Activated CD8-positive, alpha-beta T cell treated with anti-CD3 and anti-CD28 coated beads, Interleukin-2, amount 10 ng/mL, durations not matched to agents 7 days and 5 days (primary cell): ENCODE data around the gene LMOD2. TPM values are rescaled to one million over a fixed set of nuclear protein-coding genes. Genes with fewer than 3 reads are reported as not detected.
A peak's percentile ranks its signal among the peaks of the same experiment; 100 is the strongest.

ENCODE experiments used
- ATAC-seq: fragments of 150-1000 bp; cut with Tn5 transposase; one replicate; pipeline ENCODE4 v1.10.0; 2021; ENCODE audit warnings: moderate library complexity
- CTCF ChIA-PET: fragments of 350-600 bp; sonication (Branson Sonifier 250); formaldehyde crosslinking; loops from one replicate; lab custom pipeline; 2021; ENCODE audit warnings: antibody characterized with exemption; lab: Charles Lee
- POLR2A ChIA-PET: fragments of 350-600 bp; sonication (Branson Sonifier 250); formaldehyde crosslinking; loops from one replicate; lab custom pipeline; 2021; ENCODE audit warnings: antibody characterized with exemption; lab: Charles Lee
- DNase-seq: peaks from one replicate; pipeline ENCODE4 v3.0.0-alpha.2; 2020
- H3K27ac Mint-ChIP-seq: one replicate; pipeline ENCODE4 v1.8.0; 2021; ENCODE audit warnings: mild to moderate bottlenecking, mixed read lengths
- H3K27me3 Mint-ChIP-seq: one replicate; pipeline ENCODE4 v1.8.0; 2021; ENCODE audit warnings: low read depth, mixed read lengths
- H3K36me3 Mint-ChIP-seq: one replicate; pipeline ENCODE4 v1.8.0; 2021; ENCODE audit warnings: low read depth, mixed read lengths
- H3K4me1 Mint-ChIP-seq: one replicate; pipeline ENCODE4 v1.8.0; 2021; ENCODE audit warnings: low read depth, mixed read lengths
- H3K4me3 Mint-ChIP-seq: one replicate; pipeline ENCODE4 v1.8.0; 2021; ENCODE audit warnings: mild to moderate bottlenecking, mixed read lengths
- H3K9me3 Mint-ChIP-seq: one replicate; pipeline ENCODE4 v1.8.0; 2022; ENCODE audit warnings: mixed read lengths; ENCODE audit not compliant: insufficient read depth
- total RNA-seq, 2 experiments: library from RNA; stranded (reverse); gene quantifications; one replicate each; pipeline ENCODE4 v1.2.3, GENCODE V29; 2021

Gene LMOD2
- total RNA-seq, 2 experiments from 2014 or later: not detected

GRCh38 chr7:123692471-123692877 lies 36.8 kb downstream of the LMOD2 start:
- Mint-ChIP-seq H3K9me3 (no peaks in the 10 kb centered on the region), H3K4me3 (no peak overlapping the region), H3K36me3 (peaks cover 19% of the 10 kb centered on the region), H3K4me1 (no peaks in the 10 kb centered on the region), H3K27me3 (no peaks in the 10 kb centered on the region), H3K27ac (no peak overlapping the region)
- POLR2A ChIA-PET: no interaction called here
- DNase-seq: no peak
- ATAC-seq: no peak
- CTCF ChIA-PET: interaction anchor here (1.0 to 3.7 kb wide), 3 partner anchors 9 to 24 kb away, joined by 3 to 13 read pairs (median 6); no protein-coding TSS in a partner anchor

DNA sequence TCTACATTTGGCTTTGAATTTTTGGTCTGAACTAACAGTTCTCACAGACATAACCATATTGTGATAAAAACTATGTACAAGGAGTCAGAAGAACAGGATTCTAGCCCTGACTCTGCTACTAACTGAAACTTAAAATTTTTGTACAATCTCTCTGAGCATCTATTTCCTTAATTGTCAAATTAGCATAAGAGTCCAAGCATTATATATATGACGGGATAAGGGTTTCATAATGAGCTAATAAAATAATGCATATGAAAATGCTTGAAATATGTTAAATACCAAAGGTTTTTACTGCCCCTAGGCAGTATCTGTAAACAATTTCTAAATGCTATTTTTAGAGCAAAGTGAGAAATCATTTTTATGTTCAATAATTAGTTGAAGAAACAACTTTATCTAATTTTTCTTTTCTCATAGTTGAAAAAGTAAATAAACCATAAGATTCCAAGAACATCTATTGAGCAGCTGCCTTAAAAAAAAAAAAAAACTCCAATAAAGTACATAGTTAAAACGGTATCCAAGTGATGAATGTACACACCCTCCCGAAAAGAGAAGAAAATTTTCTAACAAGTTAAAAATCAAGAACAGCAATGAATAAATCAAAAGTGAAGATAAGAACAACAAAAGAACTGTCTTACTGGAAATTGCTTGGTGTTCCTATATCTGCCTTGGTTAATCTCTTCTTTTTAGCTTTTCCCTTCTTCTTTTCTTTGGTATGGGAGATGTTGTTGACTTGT lies 40.4 kb downstream of the LMOD2 start:
- Mint-ChIP-seq H3K27me3 (no peaks in the 10 kb centered on the region), H3K27ac (no peak overlapping the region), H3K36me3 (peaks cover 26% of the 10 kb centered on the region), H3K9me3 (no peaks in the 10 kb centered on the region), H3K4me3 (no peak overlapping the region), H3K4me1 (no peaks in the 10 kb centered on the region)
- CTCF ChIA-PET: no interaction called here
- DNase-seq (no peak), ATAC-seq (no peak)
- POLR2A ChIA-PET: no interaction called here

DNA sequence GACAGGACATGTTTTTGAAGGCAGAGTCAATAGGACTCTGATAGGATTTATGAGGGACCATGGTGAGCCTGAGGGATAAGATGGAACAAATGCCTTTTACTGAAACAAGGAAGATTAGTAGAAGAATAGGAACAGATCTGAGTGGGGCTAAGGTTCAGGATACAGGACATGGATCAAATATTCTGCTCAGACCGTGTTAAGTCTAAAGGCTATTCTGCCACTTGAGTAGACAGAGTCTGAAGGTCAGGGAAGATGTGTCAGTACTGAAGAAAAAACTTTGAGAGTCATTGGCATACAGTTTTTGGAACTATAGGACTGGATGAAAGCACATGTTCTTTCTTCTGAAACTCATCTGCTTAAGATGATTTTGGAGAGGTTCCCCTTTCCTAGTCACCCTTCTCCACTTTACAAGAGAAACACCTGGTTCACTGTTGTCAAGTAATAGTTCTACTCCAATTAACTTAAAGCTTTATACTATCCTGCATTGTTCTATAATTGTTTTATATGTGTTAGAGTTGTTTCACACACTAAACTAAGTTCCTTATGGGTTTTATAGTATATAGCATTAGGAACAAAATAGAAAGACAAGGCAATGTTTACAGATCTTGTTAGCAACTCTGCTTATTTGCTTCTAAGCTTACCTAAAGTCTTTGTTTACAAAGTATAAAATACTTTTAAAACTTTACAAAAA lies 49.7 kb downstream of the LMOD2 start:
- H3K9me3 Mint-ChIP-seq: no peaks in the 10 kb centered on the region
- ATAC-seq (no peak), DNase-seq (no peak)
- H3K4me1 Mint-ChIP-seq: peaks cover 9% of the 10 kb centered on the region
- CTCF ChIA-PET: interaction anchor here (2.7 to 3.2 kb wide), 2 partner anchors 24 to 44 kb away, joined by 8 to 10 read pairs; partner anchors contain the start of gene WASL
- POLR2A ChIA-PET: no interaction called here
- H3K27ac Mint-ChIP-seq: no peak overlapping the region
- H3K36me3 Mint-ChIP-seq: peaks cover 25% of the 10 kb centered on the region
- no peaks in the 10 kb centered on the region for H3K27me3 Mint-ChIP-seq
- no peak overlapping the region for H3K4me3 Mint-ChIP-seq

DNA sequence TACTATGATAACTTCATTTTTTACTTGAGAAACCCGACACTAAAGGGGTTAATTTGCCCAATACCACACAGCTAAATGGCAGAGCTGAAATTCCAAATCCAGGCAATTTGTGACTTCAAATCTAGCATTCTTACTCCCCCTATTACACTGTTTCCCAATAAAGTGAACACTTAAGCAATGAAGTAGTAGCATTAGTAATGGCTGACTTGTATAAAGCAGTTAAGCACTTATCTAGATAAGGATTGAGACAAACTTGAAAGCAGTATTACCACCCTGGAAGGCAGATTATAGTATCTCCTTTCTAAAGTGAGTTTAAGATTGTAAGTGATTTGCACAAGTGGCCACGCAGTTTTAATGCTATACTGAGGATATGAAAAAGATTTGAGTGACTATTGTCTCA lies 53.9 kb downstream of the LMOD2 start:
- Mint-ChIP-seq H3K36me3 (peaks cover 34% of the 10 kb centered on the region), H3K27ac (peak overlapping the region; percentile 24), H3K9me3 (no peaks in the 10 kb centered on the region), H3K4me3 (no peak overlapping the region), H3K27me3 (no peaks in the 10 kb centered on the region), H3K4me1 (peaks cover 47% of the 10 kb centered on the region)
- ATAC-seq (no peak), DNase-seq (no peak)
- ChIA-PET POLR2A (no interaction called here), CTCF (interaction anchor here (1.0 to 2.2 kb wide), 2 partner anchors 8 kb away, joined by 3 to 13 read pairs; no protein-coding TSS in a partner anchor)

- Mint-ChIP-seq H3K27me3 (no peaks in the 10 kb centered on the region), H3K4me3 (no peak overlapping the region), H3K9me3 (no peaks in the 10 kb centered on the region), H3K36me3 (peaks cover 37% of the 10 kb centered on the region), H3K27ac (peak overlapping the region; percentile 57), H3K4me1 (peaks cover 57% of the 10 kb centered on the region)
- ChIA-PET CTCF (interaction anchor here (1.0 kb wide), 1 partner anchor 9 kb away, joined by 3 read pairs; no protein-coding TSS in a partner anchor), POLR2A (interaction anchor here (0.9 kb wide), 1 partner anchor 38 kb away, joined by 3 read pairs; the partner anchor contains the start of gene WASL)
- ATAC-seq: no peak
- DNase-seq: no peak
Measured at GRCh38 chr7:123710683-123711082, 55.0 kb downstream of the LMOD2 start.

DNA sequence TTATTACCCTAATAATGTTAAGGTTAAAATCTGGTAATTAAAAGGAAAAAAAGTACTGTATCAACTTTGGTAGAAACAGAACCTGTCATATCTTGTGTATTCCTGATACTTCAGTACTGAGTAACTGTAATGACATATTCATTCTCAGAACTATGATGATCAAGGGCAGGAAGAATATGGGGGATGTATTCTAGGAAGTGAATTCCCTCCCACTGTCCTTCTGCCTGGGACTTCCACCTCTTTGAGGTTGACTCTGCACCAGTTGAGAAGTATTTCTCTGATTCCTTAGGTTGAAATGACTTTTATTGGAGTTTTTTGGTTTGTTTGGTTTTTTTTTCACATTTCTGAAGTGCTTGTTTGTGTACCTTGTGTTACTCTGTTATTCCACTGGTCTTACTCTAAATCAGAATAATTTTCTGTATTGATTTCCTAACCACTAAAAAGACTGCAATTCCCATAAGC lies 56.2 kb downstream of the LMOD2 start:
- CTCF ChIA-PET: no interaction called here
- DNase-seq (no peak), ATAC-seq (peak; percentile 49)
- Mint-ChIP-seq H3K36me3 (peaks cover 40% of the 10 kb centered on the region), H3K27me3 (no peaks in the 10 kb centered on the region), H3K4me1 (peaks cover 63% of the 10 kb centered on the region), H3K27ac (peak overlapping the region; percentile 76), H3K4me3 (peak overlapping the region; percentile 54), H3K9me3 (no peaks in the 10 kb centered on the region)
- POLR2A ChIA-PET: no interaction called here

DNA sequence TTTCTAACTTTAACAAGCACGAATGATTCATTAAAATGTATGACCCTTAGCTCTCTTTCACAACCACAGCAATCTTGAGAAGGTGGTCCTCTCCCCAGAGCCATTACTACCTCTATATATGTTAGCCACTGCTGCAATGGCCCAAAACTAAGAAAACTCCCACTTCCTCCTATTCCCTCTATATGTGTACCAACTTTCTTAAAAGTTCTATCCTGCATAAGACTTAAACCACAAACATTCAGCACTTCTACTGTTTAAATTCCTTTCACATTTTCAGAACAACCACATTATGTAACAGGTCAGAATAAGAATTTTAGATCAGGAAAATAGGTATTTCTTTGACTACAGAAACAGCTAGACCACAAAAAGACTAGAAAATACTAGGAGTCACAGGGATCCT lies 57.0 kb downstream of the LMOD2 start:
- no peak for ATAC-seq
- ChIA-PET POLR2A (no interaction called here), CTCF (no interaction called here)
- H3K4me3 Mint-ChIP-seq: no peak overlapping the region
- DNase-seq: no peak
- peaks cover 70% of the 10 kb centered on the region for H3K4me1 Mint-ChIP-seq
- peaks cover 42% of the 10 kb centered on the region for H3K36me3 Mint-ChIP-seq
- no peaks in the 10 kb centered on the region for H3K9me3 Mint-ChIP-seq
- no peaks in the 10 kb centered on the region for H3K27me3 Mint-ChIP-seq
- peak overlapping the region; percentile 17 for H3K27ac Mint-ChIP-seq

Other genes with a start within 250 kb of the LMOD2 start
- gene IQUB, start 121.3 kb upstream of the LMOD2 start, total RNA-seq: not detected
- 10 to 100 TPM; 50.2 to 50.9 TPM for gene NDUFA5, start 98.0 kb upstream of the LMOD2 start, total RNA-seq
- gene ASB15, start 54.0 kb upstream of the LMOD2 start, total RNA-seq: not detected
- 1 to 10 TPM; 7.5 to 7.6 TPM for gene WASL, start 93.1 kb downstream of the LMOD2 start, total RNA-seq
- not detected for gene HYAL4, start 189.3 kb downstream of the LMOD2 start, total RNA-seq